KBM-7 (cell line): Measurements from ENCODE around the gene RABGAP1L.
A peak's percentile ranks its signal among the peaks of the same experiment; 100 is the strongest.
"Not testable (repeated sequence)": the region's sequence is repeated elsewhere in the genome, so short reads cannot be mapped to it uniquely, and the experiment has no call there.

Experiments
- DNase-seq: peaks from one replicate; pipeline ENCODE4 v3.0.0-alpha.2; 2015
- in situ Hi-C: fragments of 300-500 bp; cut with MboI; formaldehyde crosslinking; loops from 2 replicates; pipeline ENCODE4 v1.14.3; 2020; ENCODE audit warnings: low sequenced_read_pairs, low pct_unique_long_range_greater_than_20kb, mixed read lengths

The RABGAP1L gene

GRCh38 chr1:174159252-174160108 is at the start of gene RABGAP1L:
Gene RABGAP1L, plus strand, starts transcription at chr1:174159520.
- DNase-seq = peak; percentile 97
- in situ Hi-C loops = no loop called here

- in situ Hi-C loops = loop anchor here (25.0 kb wide), 1 partner anchor 627 kb away; no protein-coding TSS in a partner anchor
- DNase-seq = no peak
These were observed 49.3 kb upstream of the RABGAP1L start for GRCh38 chr1:174110053-174110452.

GRCh38 chr1:174112489-174113162 is 46.7 kb upstream of the RABGAP1L start:
- in situ Hi-C loops = loop anchor here (25.0 kb wide), 1 partner anchor 625 kb away; no protein-coding TSS in a partner anchor
- DNase-seq = no peak

GRCh38 chr1:174114106-174114505 is 45.2 kb upstream of the RABGAP1L start:
- in situ Hi-C loops = loop anchor here (25.0 kb wide), 1 partner anchor 623 kb away; no protein-coding TSS in a partner anchor
- no peak for DNase-seq

- DNase-seq = peak; percentile 80
- in situ Hi-C loops = loop anchor here (25.0 kb wide), 1 partner anchor 622 kb away; no protein-coding TSS in a partner anchor
These were observed 44.4 kb upstream of the RABGAP1L start for GRCh38 chr1:174114788-174115448.

- DNase-seq = no peak
- in situ Hi-C loops = loop anchor here (25.0 kb wide), 1 partner anchor 621 kb away; no protein-coding TSS in a partner anchor
These were observed 43.3 kb upstream of the RABGAP1L start for GRCh38 chr1:174116042-174116441.

GRCh38 chr1:174118751-174119150 is 40.6 kb upstream of the RABGAP1L start:
- in situ Hi-C loops = loop anchor here (25.0 kb wide), 1 partner anchor 619 kb away; no protein-coding TSS in a partner anchor
- DNase-seq = no peak

GRCh38 chr1:174122318-174122717 is 37.0 kb upstream of the RABGAP1L start:
- in situ Hi-C loops = loop anchor here (25.0 kb wide), 1 partner anchor 615 kb away; no protein-coding TSS in a partner anchor
- not testable (repeated sequence) for DNase-seq

GRCh38 chr1:174123843-174124242 is 35.5 kb upstream of the RABGAP1L start:
- in situ Hi-C loops = loop anchor here (25.0 kb wide), 1 partner anchor 613 kb away; no protein-coding TSS in a partner anchor
- DNase-seq = no peak

- DNase-seq, in situ Hi-C loops: not testable (repeated sequence)
These were observed 32.1 kb upstream of the RABGAP1L start for GRCh38 chr1:174127176-174127575.

GRCh38 chr1:174131032-174131638 is 28.2 kb upstream of the RABGAP1L start:
- DNase-seq = no peak
- in situ Hi-C loops = no loop called here

- in situ Hi-C loops = no loop called here
- DNase-seq = peak; percentile 25
These were observed 25.2 kb upstream of the RABGAP1L start for GRCh38 chr1:174134003-174134659.

- no peak for DNase-seq
- in situ Hi-C loops = no loop called here
These were observed 24.1 kb upstream of the RABGAP1L start for GRCh38 chr1:174135211-174135610.

GRCh38 chr1:174136714-174137113 is 22.6 kb upstream of the RABGAP1L start:
- in situ Hi-C loops = no loop called here
- DNase-seq = no peak

- DNase-seq = no peak
- in situ Hi-C loops = no loop called here
These were observed 16.5 kb upstream of the RABGAP1L start for GRCh38 chr1:174142836-174143235.

GRCh38 chr1:174143727-174144396 is 15.5 kb upstream of the RABGAP1L start:
- DNase-seq, in situ Hi-C loops: not testable (repeated sequence)

GRCh38 chr1:174144397-174144783 is 14.9 kb upstream of the RABGAP1L start:
- DNase-seq, in situ Hi-C loops: not testable (repeated sequence)

GRCh38 chr1:174149216-174149615 is 10.1 kb upstream of the RABGAP1L start:
- DNase-seq = no peak
- in situ Hi-C loops = no loop called here
